Mammary epithelial cell (primary cell): Measurements from ENCODE around the gene ZNF316.

ENCODE experiments used
- CTCF ChIP-seq, 2 donors: IDR thresholded peaks in 1 of 2; conservative IDR thresholded peaks in 1 of 2; 2 replicates each; pipeline ENCODE4 v1.5.1; 2011 to 2012; ENCODE audit warnings: inconsistent platforms in 2 of 2, low read length in 2 of 2, mild to moderate bottlenecking in 2 of 2, control low read depth in 1 of 2, low read depth in 1 of 2; ENCODE audit not compliant: insufficient read depth in 1 of 2; ENCODE audit errors: extremely low read depth in 1 of 2
- EZH2 ChIP-seq: IDR thresholded peaks from 2 replicates; pipeline ENCODE4 v1.6.1; 2012; ENCODE audit warnings: low read length, inconsistent platforms, borderline replicate concordance

- TF ChIP-seq CTCF (conservative IDR thresholded peaks at IDR 0.05 in 1 of 2, IDR thresholded peaks at IDR 0.05 in 1 of 2; ENCODE audit: extremely low read depth in 1 of 2, insufficient read depth in 1 of 2, low read depth in 1 of 2, low read length in 2 of 2) (no peak), EZH2 (no peak)
These were observed 19.3 kb downstream of the ZNF316 start for GRCh38 chr7:6656413-6656812.
